Activated T-helper 1 cell treated with anti-CD3 and anti-CD28 coated beads, Interleukin-2, amount 50 U/mL, for 16 hours (primary cell): ENCODE results near the gene COQ10B.

Source experiments
- DNase-seq, 2 donors: peaks; one replicate each; pipeline ENCODE4 v3.0.0-alpha.2; 2020; ENCODE audit warnings: low read depth in 1 of 2, low spot score in 1 of 2

The COQ10B gene

GRCh38 chr2:197500503-197501131 lies 47.3 kb downstream of the COQ10B start:
- DNase-seq = no peak

GRCh38 chr2:197502201-197502600 lies 48.8 kb downstream of the COQ10B start:
- no peak for DNase-seq

GRCh38 chr2:197502685-197503084 lies 49.3 kb downstream of the COQ10B start:
- no peak for DNase-seq

GRCh38 chr2:197504000-197504399 lies 50.6 kb downstream of the COQ10B start:
- no peak for DNase-seq

- no peak for DNase-seq
Measured at GRCh38 chr2:197504512-197504911, 51.2 kb downstream of the COQ10B start.

- no peak for DNase-seq
Measured at GRCh38 chr2:197506658-197507057, 53.3 kb downstream of the COQ10B start.

GRCh38 chr2:197513915-197514314 lies 60.6 kb downstream of the COQ10B start:
- no peak for DNase-seq

- DNase-seq = no peak
Measured at GRCh38 chr2:197514754-197515153, 61.4 kb downstream of the COQ10B start.

- DNase-seq = no peak
Measured at GRCh38 chr2:197515315-197515738, 62.0 kb downstream of the COQ10B start.

GRCh38 chr2:197515739-197516392 lies 62.5 kb downstream of the COQ10B start, which contains the start of gene MOB4:
TSS of gene MOB4 (plus strand) at chr2:197516066. CDS start at chr2:197516087, 21 bp downstream.
- peak; percentile 89 to 92 for DNase-seq

GRCh38 chr2:197516393-197516761 lies 63.0 kb downstream of the COQ10B start:
- no peak for DNase-seq

GRCh38 chr2:197517150-197517549 lies 63.8 kb downstream of the COQ10B start:
- no peak for DNase-seq
